HG03103 (cell line): ENCODE results near the gene CTU2.

Source experiments
- ATAC-seq: cut with Tn5 transposase; IDR thresholded peaks from one replicate; pipeline ENCODE4 v1.9.1; 2021; ENCODE audit warnings: low read depth; ENCODE audit not compliant: unreplicated experiment

The CTU2 gene

GRCh38 chr16:88726408-88726749, 20.1 kb downstream of the CTU2 start:
- ATAC-seq: no peak

GRCh38 chr16:88726981-88727380, 20.7 kb downstream of the CTU2 start:
- no peak for ATAC-seq

- ATAC-seq: no peak
Measured at GRCh38 chr16:88727871-88728270, 21.6 kb downstream of the CTU2 start.

GRCh38 chr16:88730632-88731607, 24.6 kb downstream of the CTU2 start:
- ATAC-seq: no peak

- no peak for ATAC-seq
Measured at GRCh38 chr16:88731699-88732098, 25.4 kb downstream of the CTU2 start.

- no peak for ATAC-seq
Measured at GRCh38 chr16:88732172-88732960, 26.1 kb downstream of the CTU2 start.

- ATAC-seq: no peak
Measured at GRCh38 chr16:88732961-88733294, 26.6 kb downstream of the CTU2 start.

- no peak for ATAC-seq
Measured at GRCh38 chr16:88733630-88734360, 27.5 kb downstream of the CTU2 start.

- no peak for ATAC-seq
Measured at GRCh38 chr16:88734361-88734728, 28.0 kb downstream of the CTU2 start.

GRCh38 chr16:88735121-88735520, 28.8 kb downstream of the CTU2 start:
- no peak for ATAC-seq

GRCh38 chr16:88735616-88736015, 29.3 kb downstream of the CTU2 start:
- no peak for ATAC-seq

- ATAC-seq: no peak
Measured at GRCh38 chr16:88736088-88736487, 29.8 kb downstream of the CTU2 start.

GRCh38 chr16:88736496-88736895, 30.2 kb downstream of the CTU2 start:
- no peak for ATAC-seq

GRCh38 chr16:88737298-88738150, 31.2 kb downstream of the CTU2 start:
- ATAC-seq: no peak

GRCh38 chr16:88738151-88739084, 32.1 kb downstream of the CTU2 start:
- no peak for ATAC-seq

GRCh38 chr16:88739139-88739976, 33.1 kb downstream of the CTU2 start:
- ATAC-seq: no peak

- no peak for ATAC-seq
Measured at GRCh38 chr16:88739977-88740726, 33.8 kb downstream of the CTU2 start.

GRCh38 chr16:88740727-88741055, 34.4 kb downstream of the CTU2 start:
- no peak for ATAC-seq
